Activated naive CD4-positive, alpha-beta T cell treated with anti-CD3 and anti-CD28 coated beads, Interleukin-2, amount 50 U/mL, for 72 hours (primary cell): ENCODE measurements around the gene NPHP1. TPM values are rescaled to one million over a fixed set of nuclear protein-coding genes. Genes with fewer than 3 reads are reported as not detected.

ENCODE experiments used
- total RNA-seq, 2 donors: library from RNA; stranded (reverse); gene quantifications; one replicate each; pipeline ENCODE4 v1.2.3, GENCODE V29; 2022

NPHP1 gene
- total RNA-seq, 2 donors from 2014 or later: 1.3 to 1.8 TPM

Other genes with a start within 250 kb of the NPHP1 start
- gene MALL, start 89.2 kb downstream of the NPHP1 start, total RNA-seq: not detected
- gene MTLN, start 7.5 kb upstream of the NPHP1 start, total RNA-seq: 10 to 100 TPM; 43.9 to 61.3 TPM